Measurements from ENCODE around the gene CHKB. TPM values are rescaled to one million over a fixed set of nuclear protein-coding genes. Genes with fewer than 3 reads are reported as not detected.
A peak's percentile ranks its signal among the peaks of the same experiment; 100 is the strongest.

Gene CHKB
- total RNA-seq, 2 experiments from 2014 or later, result 76.2 to 76.3 TPM

GRCh38 chr22:50586416-50586815 lies 3.8 kb upstream of the CHKB start:
- intact Hi-C loops (cut with micrococcal nuclease), result no loop called here
- CTCF ChIA-PET, result interaction anchor here (1.2 kb wide), 1 partner anchor 164 kb away, joined by 3 read pairs; no protein-coding TSS in a partner anchor
- no peaks in the 10 kb centered on the region for H3K9me3 Mint-ChIP-seq
- H3K27me3 Mint-ChIP-seq, result no peaks in the 10 kb centered on the region
- no peak for DNase-seq
- H3K36me3 Mint-ChIP-seq, result no peaks in the 10 kb centered on the region
- POLR2A ChIA-PET, result no interaction called here
- no peak overlapping the region for H3K4me3 Mint-ChIP-seq
- H3K4me1 Mint-ChIP-seq (ENCODE audit: low read depth), result peaks cover 13% of the 10 kb centered on the region
- H3K27ac Mint-ChIP-seq, result no peak overlapping the region

- Mint-ChIP-seq H3K4me1 (ENCODE audit: low read depth) (peaks cover 15% of the 10 kb centered on the region), H3K27me3 (no peaks in the 10 kb centered on the region), H3K27ac (no peak overlapping the region), H3K36me3 (no peaks in the 10 kb centered on the region), H3K9me3 (no peaks in the 10 kb centered on the region), H3K4me3 (no peak overlapping the region)
- DNase-seq, result no peak
- intact Hi-C loops (cut with micrococcal nuclease), result no loop called here
- CTCF ChIA-PET, result interaction anchor here (1.5 kb wide), 1 partner anchor 35 kb away, joined by 4 read pairs; no protein-coding TSS in a partner anchor
- POLR2A ChIA-PET, result no interaction called here
Measured at GRCh38 chr22:50585781-50586180, 3.1 kb upstream of the CHKB start.

GRCh38 chr22:50585238-50585637 lies 2.6 kb upstream of the CHKB start:
- POLR2A ChIA-PET, result interaction anchor here (1.1 kb wide), 1 partner anchor 59 kb away, joined by 4 read pairs; the partner anchor contains the start of gene SCO2
- Mint-ChIP-seq H3K4me3 (no peak overlapping the region), H3K27ac (no peak overlapping the region)

GRCh38 chr22:50584106-50585096 lies 1.8 kb upstream of the CHKB start:
- H3K4me1 Mint-ChIP-seq (ENCODE audit: low read depth), result peaks cover 20% of the 10 kb centered on the region
- DNase-seq, result no peak
- peak overlapping the region; percentile 94 for H3K4me3 Mint-ChIP-seq
- H3K27me3 Mint-ChIP-seq, result no peaks in the 10 kb centered on the region
- intact Hi-C loops (cut with micrococcal nuclease), result no loop called here
- H3K27ac Mint-ChIP-seq, result no peak overlapping the region
- CTCF ChIA-PET, result interaction anchor here (1.5 kb wide), 1 partner anchor 36 kb away, joined by 4 read pairs; no protein-coding TSS in a partner anchor
- POLR2A ChIA-PET, result interaction anchor here (1.1 kb wide), 1 partner anchor 59 kb away, joined by 4 read pairs; the partner anchor contains the start of gene SCO2
- H3K36me3 Mint-ChIP-seq, result peaks cover 4% of the 10 kb centered on the region
- no peaks in the 10 kb centered on the region for H3K9me3 Mint-ChIP-seq

More at GRCh38 chr22:50585238-50585637, 2.6 kb upstream of the CHKB start:
- Mint-ChIP-seq H3K36me3 (no peaks in the 10 kb centered on the region), H3K4me1 (ENCODE audit: low read depth) (peaks cover 19% of the 10 kb centered on the region), H3K9me3 (no peaks in the 10 kb centered on the region), H3K27me3 (no peaks in the 10 kb centered on the region)
- no peak for DNase-seq
- intact Hi-C loops (cut with micrococcal nuclease), result no loop called here
- CTCF ChIA-PET, result interaction anchor here (1.5 kb wide), 1 partner anchor 35 kb away, joined by 4 read pairs; no protein-coding TSS in a partner anchor

- intact Hi-C loops (cut with micrococcal nuclease), result loop anchor here (2.0 kb wide), 2 partner anchors 45 to 53 kb away; partner anchors contain the start of gene TYMP
- H3K9me3 Mint-ChIP-seq, result no peaks in the 10 kb centered on the region
- H3K4me3 Mint-ChIP-seq, result peak overlapping the region; percentile 94
- no peak for DNase-seq
- peaks cover 20% of the 10 kb centered on the region for H3K4me1 Mint-ChIP-seq (ENCODE audit: low read depth)
- POLR2A ChIA-PET, result interaction anchor here (1.0 to 2.4 kb wide), 5 partner anchors 18 to 58 kb away, joined by 3 to 13 read pairs (median 9); partner anchors contain the start of genes SCO2, SYCE3 and TYMP
- CTCF ChIA-PET, result interaction anchor here (1.2 to 2.8 kb wide), 4 partner anchors 20 to 58 kb away, joined by 3 to 17 read pairs (median 11); partner anchors contain the start of genes SCO2 and SYCE3
- no peaks in the 10 kb centered on the region for H3K27me3 Mint-ChIP-seq
- H3K36me3 Mint-ChIP-seq, result peaks cover 5% of the 10 kb centered on the region
- peak overlapping the region; percentile 65 for H3K27ac Mint-ChIP-seq
Measured at GRCh38 chr22:50583294-50583861, 729 bp upstream of the CHKB start.

GRCh38 chr22:50581950-50582492 lies 628 bp downstream of the CHKB start:
- POLR2A ChIA-PET, result interaction anchor here (0.6 to 2.4 kb wide), 9 partner anchors 16 to 73 kb away, joined by 3 to 13 read pairs (median 6); partner anchors contain the start of genes MAPK8IP2, SCO2, SYCE3 and TYMP
- Mint-ChIP-seq H3K9me3 (no peaks in the 10 kb centered on the region), H3K36me3 (peaks cover 6% of the 10 kb centered on the region), H3K27me3 (no peaks in the 10 kb centered on the region), H3K4me1 (ENCODE audit: low read depth) (peaks cover 27% of the 10 kb centered on the region), H3K27ac (peak overlapping the region; percentile 87), H3K4me3 (peak overlapping the region; percentile 94)
- CTCF ChIA-PET, result interaction anchor here (0.7 to 2.8 kb wide), 9 partner anchors 19 to 110 kb away, joined by 3 to 17 read pairs (median 4); partner anchors contain the start of genes KLHDC7B, SCO2 and SYCE3
- DNase-seq, result peak; percentile 62
- intact Hi-C loops (cut with micrococcal nuclease), result loop anchor here (1.0 to 2.0 kb wide), 5 partner anchors 19 to 74 kb away; partner anchors contain the start of genes NCAPH2 and TYMP

GRCh38 chr22:50581031-50581949 lies 1.4 kb downstream of the CHKB start:
- peak overlapping the region; percentile 62 for H3K27ac Mint-ChIP-seq
- H3K9me3 Mint-ChIP-seq, result no peaks in the 10 kb centered on the region
- POLR2A ChIA-PET, result interaction anchor here (0.6 to 2.4 kb wide), 6 partner anchors 15 to 55 kb away, joined by 3 to 11 read pairs (median 5); partner anchors contain the start of genes SCO2, SYCE3 and TYMP
- no peaks in the 10 kb centered on the region for H3K27me3 Mint-ChIP-seq
- H3K4me3 Mint-ChIP-seq, result peak overlapping the region; percentile 94
- no peak for DNase-seq
- H3K36me3 Mint-ChIP-seq, result peaks cover 6% of the 10 kb centered on the region
- peaks cover 27% of the 10 kb centered on the region for H3K4me1 Mint-ChIP-seq (ENCODE audit: low read depth)
- intact Hi-C loops (cut with micrococcal nuclease), result no loop called here
- CTCF ChIA-PET, result interaction anchor here (0.7 to 2.8 kb wide), 7 partner anchors 18 to 83 kb away, joined by 3 to 17 read pairs (median 5); partner anchors contain the start of genes KLHDC7B, SCO2 and SYCE3

- Mint-ChIP-seq H3K27me3 (no peaks in the 10 kb centered on the region), H3K27ac (no peak overlapping the region), H3K36me3 (peaks cover 6% of the 10 kb centered on the region), H3K4me3 (no peak overlapping the region), H3K9me3 (no peaks in the 10 kb centered on the region), H3K4me1 (ENCODE audit: low read depth) (peaks cover 27% of the 10 kb centered on the region)
- CTCF ChIA-PET, result no interaction called here
- intact Hi-C loops (cut with micrococcal nuclease), result no loop called here
- no peak for DNase-seq
- POLR2A ChIA-PET, result no interaction called here
Measured at GRCh38 chr22:50579752-50580151, 2.9 kb downstream of the CHKB start.

- peaks cover 26% of the 10 kb centered on the region for H3K4me1 Mint-ChIP-seq (ENCODE audit: low read depth)
- ChIA-PET POLR2A (no interaction called here), CTCF (interaction anchor here (1.6 kb wide), 1 partner anchor 16 kb away, joined by 7 read pairs; the partner anchor contains the start of gene SYCE3)
- DNase-seq, result no peak
- no peaks in the 10 kb centered on the region for H3K27me3 Mint-ChIP-seq
- peaks cover 6% of the 10 kb centered on the region for H3K36me3 Mint-ChIP-seq
- no peaks in the 10 kb centered on the region for H3K9me3 Mint-ChIP-seq
- intact Hi-C loops (cut with micrococcal nuclease), result no loop called here
- H3K27ac Mint-ChIP-seq, result no peak overlapping the region
- H3K4me3 Mint-ChIP-seq, result no peak overlapping the region
Measured at GRCh38 chr22:50578776-50579310, 3.8 kb downstream of the CHKB start.

GRCh38 chr22:50577987-50578775 lies 4.5 kb downstream of the CHKB start, which contains the start of gene CPT1B:
CPT1B (minus strand) TSS chr22:50578427; CDS start chr22:50577915, 512 bp downstream.
- peaks cover 20% of the 10 kb centered on the region for H3K4me1 Mint-ChIP-seq (ENCODE audit: low read depth)
- intact Hi-C loops (cut with micrococcal nuclease), result no loop called here
- no peak for DNase-seq
- POLR2A ChIA-PET, result interaction anchor here (1.5 kb wide), 1 partner anchor 15 kb away, joined by 3 read pairs; the partner anchor contains the start of gene SYCE3
- no peak within 1 kb of the TSS for H3K27ac Mint-ChIP-seq
- no peak within 1 kb of the TSS for H3K4me3 Mint-ChIP-seq
- peaks cover 6% of the 10 kb centered on the region for H3K36me3 Mint-ChIP-seq
- H3K27me3 Mint-ChIP-seq, result no peaks in the 10 kb centered on the region
- CTCF ChIA-PET, result interaction anchor here (1.2 to 1.6 kb wide), 2 partner anchors 15 to 53 kb away, joined by 3 to 7 read pairs; partner anchors contain the start of genes SCO2 and SYCE3
- H3K9me3 Mint-ChIP-seq, result no peaks in the 10 kb centered on the region
